Left renal pelvis (tissue), 4 donors: ENCODE measurements around the gene TMCO2. TPM values are rescaled to one million over a fixed set of nuclear protein-coding genes. Genes with fewer than 3 reads are reported as not detected.

ENCODE experiments used
- polyA plus RNA-seq, 4 donors: library from polyadenylated mRNA; unstranded; fragments of 120-200 nt; gene quantifications; one replicate each; pipeline ENCODE4 v1.2.1, GENCODE V29; 2013; ENCODE audit not compliant: insufficient read length in 4 of 4

Gene TMCO2
- polyA plus RNA-seq, 4 donors, result not detected

Other genes starting within 250 kb of the TMCO2 start
- gene CAP1, start 207.2 kb upstream of the TMCO2 start, polyA plus RNA-seq, result 100 to 1,000 TPM; 144 to 199 (median 182) TPM
- 100 to 1,000 TPM; 100 to 131 (median 124) TPM for gene PPT1, start 150.7 kb upstream of the TMCO2 start, polyA plus RNA-seq
- 10 to 100 TPM; 20.1 to 26.8 (median 24.7) TPM for gene RLF, start 86.5 kb upstream of the TMCO2 start, polyA plus RNA-seq
- gene ZMPSTE24, start 10.3 kb downstream of the TMCO2 start, polyA plus RNA-seq, result 10 to 100 TPM; 48.7 to 74.8 (median 60.7) TPM
- gene COL9A2, start 69.3 kb downstream of the TMCO2 start, polyA plus RNA-seq, result 10 to 100 TPM; 10.7 to 35.6 (median 21.0) TPM
- gene SMAP2, start 125.8 kb downstream of the TMCO2 start, polyA plus RNA-seq, result 10 to 100 TPM; 19.5 to 26.6 (median 24.5) TPM
- gene ZFP69B, start 202.5 kb downstream of the TMCO2 start, polyA plus RNA-seq, result 1 to 10 TPM; 5.7 to 6.8 (median 6.0) TPM
- gene ZFP69, start 229.4 kb downstream of the TMCO2 start, polyA plus RNA-seq, result 1 to 10 TPM; 6.3 to 9.4 (median 8.2) TPM